Gastrocnemius medialis (tissue), 4 donors: ENCODE data around the gene ATP1A3. TPM values are rescaled to one million over a fixed set of nuclear protein-coding genes. Genes with fewer than 3 reads are reported as not detected.

Experiments
- ATAC-seq, 2 donors: fragments of 150-250 bp; one replicate each; pipeline ENCODE4 v1.9.1; 2016
- DNase-seq, 2 donors: peaks; one replicate each; pipeline ENCODE4 v3.0.0-alpha.2; 2019
- H3K27ac ChIP-seq, 4 donors: fragments of 200-600 bp; sonication (generic); 1 replicate in 1 of 4; 2 replicates in 3 of 4; pipeline ENCODE4 v1.5.1; 2016 to 2018; ENCODE audit warnings: mild to moderate bottlenecking in 2 of 4, moderate library complexity in 1 of 4
- H3K27me3 ChIP-seq, 3 donors: fragments of 200-600 bp; sonication (generic) in 2 of 3; 1 replicate in 1 of 3; 2 replicates in 2 of 3; pipeline versions ENCODE4 v1.5.1 to v1.6.0; 2016 to 2019; ENCODE audit warnings: mild to moderate bottlenecking in 1 of 3, moderate library complexity in 1 of 3
- H3K36me3 ChIP-seq, 2 donors: fragments of 200-600 bp; sonication (generic) in 1 of 2; one replicate each; pipeline ENCODE4 v1.5.1; 2017 to 2018
- H3K4me1 ChIP-seq, 2 donors: fragments of 200-600 bp; sonication (generic) in 1 of 2; one replicate each; pipeline ENCODE4 v1.5.1; 2016 to 2017; ENCODE audit warnings: mild to moderate bottlenecking in 2 of 2
- H3K4me3 ChIP-seq, 4 donors: fragments of 200-600 bp; sonication (generic) in 3 of 4; 1 replicate in 1 of 4; 2 replicates in 3 of 4; pipeline ENCODE4 v1.5.1; 2016 to 2019; ENCODE audit warnings: mild to moderate bottlenecking in 2 of 4
- H3K9me3 ChIP-seq, 3 donors: fragments of 200-600 bp; sonication (generic) in 2 of 3; 1 replicate in 1 of 3; 2 replicates in 2 of 3; pipeline ENCODE4 v1.5.1; 2016 to 2019
- CTCF ChIP-seq, 5 experiments: fragments of 450-650 bp in 3 of 5; fragments of 200-600 bp in 2 of 5; sonication (generic) in 2 of 5; IDR thresholded peaks in 4 of 5; conservative IDR thresholded peaks in 1 of 5; 1 replicate in 4 of 5; 2 replicates in 1 of 5; pipeline ENCODE4 v1.5.1; 2016 to 2019; ENCODE audit warnings: antibody characterized with exemption in 5 of 5, mild to moderate bottlenecking in 3 of 5, moderate library complexity in 3 of 5
- POLR2A ChIP-seq, 2 donors: fragments of 450-650 bp; IDR thresholded peaks; one replicate each; pipeline ENCODE4 v1.6.1; 2017; ENCODE audit warnings: antibody characterized with exemption in 2 of 2, mild to moderate bottlenecking in 2 of 2, moderate library complexity in 2 of 2
- in situ Hi-C, 4 donors: fragments of 200-750 bp; cut with MboI; loops; one replicate each; pipeline versions ENCODE4 v1.15.0 to v1.8.0; 2017; ENCODE audit warnings: low sequenced_read_pairs in 4 of 4
- intact Hi-C: fragments of 100-400 bp; cut with DNase I; formaldehyde crosslinking; loops from one replicate; pipeline ENCODE4 v1.15.1; 2023; ENCODE audit warnings: low total_unique reads
- total RNA-seq, 4 donors: library from RNA; depleted of rRNA; stranded (reverse); fragments of >200 nt; gene quantifications; one replicate each; pipeline versions ENCODE4 v1.1.0 to v1.2.3, GENCODE V29; 2016

ATP1A3 gene
- total RNA-seq, 4 donors from 2014 or later, result not detected

- H3K27me3 ChIP-seq, result no peaks in the 10 kb centered on the region
- intact Hi-C loops, result loop anchor here (1.0 to 10.0 kb wide), 5 partner anchors 75 to 1573 kb away; partner anchors contain the start of genes GSK3A, ZNF574 and ZNF575
- TF ChIP-seq POLR2A (IDR thresholded peaks at IDR 0.05) (peak in 1 of 2 donors; percentile 32), CTCF (IDR thresholded peaks at IDR 0.05 in 4 of 5, conservative IDR thresholded peaks at IDR 0.05 in 1 of 5) (no peak)
- peak within 1 kb of the TSS; percentile 82 to 89 (median 86) for H3K27ac ChIP-seq
- DNase-seq, result peak; percentile 81 to 83
- peaks cover 11 to 15% of the 10 kb centered on the region in 2 donors for H3K4me1 ChIP-seq
- H3K4me3 ChIP-seq, result peak within 1 kb of the TSS; percentile 63 to 96 (median 92)
- peaks cover 0 to 11% of the 10 kb centered on the region in 2 donors for H3K36me3 ChIP-seq
- H3K9me3 ChIP-seq, result no peaks in the 10 kb centered on the region
- peak; percentile 96 for ATAC-seq
- in situ Hi-C loops, result loop anchor here in 2 of 4 donors (10.0 kb wide), 2 partner anchors 95 to 105 kb away; partner anchors contain the start of gene RPS19 (in 1 of the 2)
Measured at GRCh38 chr19:41959056-41960053, 34.7 kb downstream of the ATP1A3 start, which contains the start of gene RABAC1. Gene RABAC1, minus strand, starts transcription at chr19:41959321. Its CDS starts 29 bp downstream, at chr19:41959292.

GRCh38 chr19:41958367-41959055 is 35.5 kb downstream of the ATP1A3 start:
- Histone ChIP-seq H3K4me3 (peak overlapping the region; percentile 63 to 96 (median 92)), H3K27ac (peak overlapping the region; percentile 82 to 89 (median 86)), H3K36me3 (peaks cover 0 to 11% of the 10 kb centered on the region in 2 donors), H3K4me1 (peaks cover 11 to 15% of the 10 kb centered on the region in 2 donors), H3K9me3 (no peaks in the 10 kb centered on the region), H3K27me3 (no peaks in the 10 kb centered on the region)
- peak; percentile 53 to 64 for ATAC-seq
- TF ChIP-seq POLR2A (IDR thresholded peaks at IDR 0.05) (peak; percentile 32 to 37), CTCF (IDR thresholded peaks at IDR 0.05 in 4 of 5, conservative IDR thresholded peaks at IDR 0.05 in 1 of 5) (no peak)
- in situ Hi-C loops, result loop anchor here in 2 of 4 donors (10.0 kb wide), 2 partner anchors 94 to 104 kb away; partner anchors contain the start of gene RPS19 (in 1 of the 2)
- intact Hi-C loops, result loop anchor here (1.0 to 10.0 kb wide), 5 partner anchors 74 to 1574 kb away; partner anchors contain the start of genes GSK3A, ZNF574 and ZNF575
- DNase-seq, result peak; percentile 54 to 70

- DNase-seq (peak; percentile 16 to 56), ATAC-seq (peak; percentile 64 to 77)
- Histone ChIP-seq H3K27me3 (no peaks in the 10 kb centered on the region), H3K36me3 (peaks cover 0 to 11% of the 10 kb centered on the region in 2 donors), H3K9me3 (no peaks in the 10 kb centered on the region), H3K27ac (peak overlapping the region; percentile 82 to 89 (median 86)), H3K4me1 (peaks cover 11 to 15% of the 10 kb centered on the region in 2 donors), H3K4me3 (peak overlapping the region; percentile 63 to 96 (median 92))
- TF ChIP-seq CTCF (IDR thresholded peaks at IDR 0.05 in 4 of 5, conservative IDR thresholded peaks at IDR 0.05 in 1 of 5), result peak; percentile 65 to 81 (median 78)
- TF ChIP-seq POLR2A (IDR thresholded peaks at IDR 0.05), result no peak
- in situ Hi-C loops, result loop anchor here in 2 of 4 donors (10.0 kb wide), 2 partner anchors 93 to 103 kb away; partner anchors contain the start of gene RPS19 (in 1 of the 2)
- intact Hi-C loops, result loop anchor here (2.0 to 10.0 kb wide), 4 partner anchors 73 to 1574 kb away; partner anchors contain the start of genes GSK3A, ZNF574 and ZNF575
Measured at GRCh38 chr19:41957838-41958366, 36.1 kb downstream of the ATP1A3 start.
